ENCODE data around the gene TEX30. TPM values are rescaled to one million over a fixed set of nuclear protein-coding genes. Genes with fewer than 3 reads are reported as not detected.
"Not testable (repeated sequence)": the region's sequence is repeated elsewhere in the genome, so short reads cannot be mapped to it uniquely, and the experiment has no call there.

Gene TEX30
- total RNA-seq, 1 donor from 2014 or later = 11.1 TPM

DNA sequence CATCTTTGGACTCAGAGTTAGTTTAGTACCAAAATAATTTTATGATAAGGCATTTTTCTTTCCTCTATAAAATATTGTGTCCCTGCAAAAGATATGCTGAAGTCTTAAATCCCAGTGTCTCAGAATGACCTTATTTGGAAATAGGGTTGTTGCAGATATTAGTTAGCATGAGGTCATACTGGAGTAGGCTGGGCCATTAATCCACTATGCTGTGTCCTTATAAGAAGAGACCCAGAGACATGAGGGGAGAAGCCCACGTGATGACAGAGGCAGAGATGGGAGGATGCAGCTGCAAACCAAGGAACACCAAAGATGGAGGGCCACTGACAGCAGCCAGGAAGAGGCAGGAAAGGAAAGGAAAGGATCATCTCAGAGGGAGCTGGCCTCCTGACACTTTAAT, 18.8 kb upstream of the TEX30 start:
- Mint-ChIP-seq H3K4me3 (ENCODE audit: unreplicated experiment) (no peak overlapping the region), H3K36me3 (ENCODE audit: low read depth) (peaks cover 17% of the 10 kb centered on the region), H3K9me3 (ENCODE audit: low read depth) (no peaks in the 10 kb centered on the region), H3K27ac (ENCODE audit: unreplicated experiment) (no peak overlapping the region), H3K4me1 (ENCODE audit: low read depth) (peaks cover 13% of the 10 kb centered on the region), H3K27me3 (ENCODE audit: low read depth) (no peaks in the 10 kb centered on the region)
- DNase-seq (ENCODE audit: low spot score) = no peak
- TF ChIP-seq, protein P1, sequence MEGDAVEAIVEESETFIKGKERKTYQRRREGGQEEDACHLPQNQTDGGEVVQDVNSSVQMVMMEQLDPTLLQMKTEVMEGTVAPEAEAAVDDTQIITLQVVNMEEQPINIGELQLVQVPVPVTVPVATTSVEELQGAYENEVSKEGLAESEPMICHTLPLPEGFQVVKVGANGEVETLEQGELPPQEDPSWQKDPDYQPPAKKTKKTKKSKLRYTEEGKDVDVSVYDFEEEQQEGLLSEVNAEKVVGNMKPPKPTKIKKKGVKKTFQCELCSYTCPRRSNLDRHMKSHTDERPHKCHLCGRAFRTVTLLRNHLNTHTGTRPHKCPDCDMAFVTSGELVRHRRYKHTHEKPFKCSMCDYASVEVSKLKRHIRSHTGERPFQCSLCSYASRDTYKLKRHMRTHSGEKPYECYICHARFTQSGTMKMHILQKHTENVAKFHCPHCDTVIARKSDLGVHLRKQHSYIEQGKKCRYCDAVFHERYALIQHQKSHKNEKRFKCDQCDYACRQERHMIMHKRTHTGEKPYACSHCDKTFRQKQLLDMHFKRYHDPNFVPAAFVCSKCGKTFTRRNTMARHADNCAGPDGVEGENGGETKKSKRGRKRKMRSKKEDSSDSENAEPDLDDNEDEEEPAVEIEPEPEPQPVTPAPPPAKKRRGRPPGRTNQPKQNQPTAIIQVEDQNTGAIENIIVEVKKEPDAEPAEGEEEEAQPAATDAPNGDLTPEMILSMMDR (IDR thresholded peaks at IDR 0.05) = no peak

DNA sequence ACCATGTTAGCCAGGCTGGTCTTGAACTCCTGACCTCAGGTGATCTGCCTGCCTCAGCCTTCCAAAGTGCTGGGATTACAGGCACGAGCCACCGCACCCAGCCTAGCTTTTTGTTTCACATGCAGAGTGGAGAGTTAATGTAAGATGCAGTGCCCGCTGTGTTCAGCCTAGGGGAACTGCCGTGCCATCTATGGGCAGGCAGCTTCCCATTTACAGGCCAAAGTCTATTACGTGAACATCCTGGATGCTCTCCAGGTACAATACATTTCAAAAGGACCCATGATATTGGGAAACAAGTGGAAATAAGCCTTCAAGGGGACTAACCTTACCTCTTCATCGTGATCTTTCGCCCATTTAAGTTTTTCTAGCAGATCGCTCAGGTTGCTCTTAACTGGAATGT, 15.1 kb upstream of the TEX30 start:
- no peak for DNase-seq (ENCODE audit: low spot score)
- H3K4me3 Mint-ChIP-seq (ENCODE audit: unreplicated experiment) = no peak overlapping the region
- no peak overlapping the region for H3K27ac Mint-ChIP-seq (ENCODE audit: unreplicated experiment)
- H3K27me3 Mint-ChIP-seq (ENCODE audit: low read depth) = no peaks in the 10 kb centered on the region
- TF ChIP-seq, protein P1 (IDR thresholded peaks at IDR 0.05) = no peak
- H3K36me3 Mint-ChIP-seq (ENCODE audit: low read depth) = peaks cover 27% of the 10 kb centered on the region
- H3K4me1 Mint-ChIP-seq (ENCODE audit: low read depth) = peaks cover 7% of the 10 kb centered on the region
- H3K9me3 Mint-ChIP-seq (ENCODE audit: low read depth) = no peaks in the 10 kb centered on the region

DNA sequence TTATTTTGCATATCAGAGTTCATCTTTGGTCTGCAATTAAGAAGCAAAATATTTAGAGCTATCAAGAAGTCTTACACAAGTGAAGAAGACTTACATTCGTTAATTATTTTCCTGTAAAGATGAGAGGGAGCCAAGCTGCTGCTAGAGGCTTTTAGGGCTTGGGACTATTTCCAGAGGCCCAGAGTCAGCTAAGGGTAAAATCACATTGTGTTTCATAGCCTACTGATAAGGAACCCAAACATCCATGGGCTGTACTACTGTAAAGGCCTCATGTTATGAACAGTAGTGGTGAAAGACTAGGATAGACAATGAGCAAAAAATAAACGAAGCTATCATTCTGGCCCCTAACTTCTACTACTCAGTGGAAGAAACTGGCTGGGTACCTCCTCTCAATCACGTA, 10.9 kb upstream of the TEX30 start:
- H3K4me3 Mint-ChIP-seq (ENCODE audit: unreplicated experiment) = no peak overlapping the region
- no peak overlapping the region for H3K27ac Mint-ChIP-seq (ENCODE audit: unreplicated experiment)
- no peak for DNase-seq (ENCODE audit: low spot score)
- H3K36me3 Mint-ChIP-seq (ENCODE audit: low read depth) = peaks cover 28% of the 10 kb centered on the region
- peaks cover 7% of the 10 kb centered on the region for H3K4me1 Mint-ChIP-seq (ENCODE audit: low read depth)
- TF ChIP-seq, protein P1 (IDR thresholded peaks at IDR 0.05) = no peak
- no peaks in the 10 kb centered on the region for H3K9me3 Mint-ChIP-seq (ENCODE audit: low read depth)
- no peaks in the 10 kb centered on the region for H3K27me3 Mint-ChIP-seq (ENCODE audit: low read depth)

DNA sequence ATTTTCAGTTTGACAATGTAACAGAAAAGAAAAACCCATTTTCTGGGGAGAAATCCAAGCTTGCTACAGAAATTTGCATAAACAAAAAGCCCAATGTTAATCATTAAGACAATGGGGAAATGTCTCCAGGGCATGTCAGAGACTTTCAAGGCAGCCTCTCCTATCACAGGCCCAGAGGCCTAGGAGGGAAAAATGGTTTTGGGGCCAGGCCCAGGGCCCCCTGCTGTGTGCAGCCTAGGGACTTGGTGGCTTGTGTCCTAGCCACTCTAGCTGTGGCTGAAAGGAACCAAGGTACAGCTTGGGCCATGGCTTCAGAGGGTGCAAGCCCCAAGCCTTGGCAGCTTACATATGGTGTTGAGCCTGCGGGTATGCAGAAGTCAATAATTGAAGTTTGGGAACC, 8.0 kb upstream of the TEX30 start:
- TF ChIP-seq, protein P1 (IDR thresholded peaks at IDR 0.05) = no peak
- H3K4me1 Mint-ChIP-seq (ENCODE audit: low read depth) = no peaks in the 10 kb centered on the region
- no peaks in the 10 kb centered on the region for H3K27me3 Mint-ChIP-seq (ENCODE audit: low read depth)
- H3K4me3 Mint-ChIP-seq (ENCODE audit: unreplicated experiment) = no peak overlapping the region
- H3K27ac Mint-ChIP-seq (ENCODE audit: unreplicated experiment) = no peak overlapping the region
- H3K9me3 Mint-ChIP-seq (ENCODE audit: low read depth) = no peaks in the 10 kb centered on the region
- no peak for DNase-seq (ENCODE audit: low spot score)
- peaks cover 20% of the 10 kb centered on the region for H3K36me3 Mint-ChIP-seq (ENCODE audit: low read depth)

DNA sequence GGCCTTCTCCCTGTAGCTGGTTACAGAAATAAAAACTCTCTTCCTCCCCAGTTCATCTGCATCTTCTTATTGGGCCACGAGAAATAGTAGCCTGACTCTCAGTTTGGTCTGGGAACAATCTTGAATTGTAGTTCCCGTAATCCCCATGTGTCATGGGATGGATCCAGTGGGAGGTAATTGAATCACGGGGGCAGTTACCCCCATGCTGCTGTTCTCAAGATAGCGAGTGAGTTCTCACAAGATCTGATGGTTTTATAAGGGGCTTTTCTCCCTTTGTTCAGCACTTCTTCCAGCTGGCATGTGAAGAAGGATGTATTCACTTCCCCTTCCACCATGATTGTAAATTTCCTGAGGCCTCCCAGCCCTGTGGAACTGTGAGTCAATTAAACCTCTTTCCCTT, 7.1 kb upstream of the TEX30 start:
- not testable (repeated sequence) for H3K4me3 Mint-ChIP-seq (ENCODE audit: unreplicated experiment); H3K4me1 Mint-ChIP-seq (ENCODE audit: low read depth); H3K27ac Mint-ChIP-seq (ENCODE audit: unreplicated experiment); H3K27me3 Mint-ChIP-seq (ENCODE audit: low read depth); DNase-seq (ENCODE audit: low spot score); H3K9me3 Mint-ChIP-seq (ENCODE audit: low read depth)
- H3K36me3 Mint-ChIP-seq (ENCODE audit: low read depth) = peaks cover 16% of the 10 kb centered on the region

DNA sequence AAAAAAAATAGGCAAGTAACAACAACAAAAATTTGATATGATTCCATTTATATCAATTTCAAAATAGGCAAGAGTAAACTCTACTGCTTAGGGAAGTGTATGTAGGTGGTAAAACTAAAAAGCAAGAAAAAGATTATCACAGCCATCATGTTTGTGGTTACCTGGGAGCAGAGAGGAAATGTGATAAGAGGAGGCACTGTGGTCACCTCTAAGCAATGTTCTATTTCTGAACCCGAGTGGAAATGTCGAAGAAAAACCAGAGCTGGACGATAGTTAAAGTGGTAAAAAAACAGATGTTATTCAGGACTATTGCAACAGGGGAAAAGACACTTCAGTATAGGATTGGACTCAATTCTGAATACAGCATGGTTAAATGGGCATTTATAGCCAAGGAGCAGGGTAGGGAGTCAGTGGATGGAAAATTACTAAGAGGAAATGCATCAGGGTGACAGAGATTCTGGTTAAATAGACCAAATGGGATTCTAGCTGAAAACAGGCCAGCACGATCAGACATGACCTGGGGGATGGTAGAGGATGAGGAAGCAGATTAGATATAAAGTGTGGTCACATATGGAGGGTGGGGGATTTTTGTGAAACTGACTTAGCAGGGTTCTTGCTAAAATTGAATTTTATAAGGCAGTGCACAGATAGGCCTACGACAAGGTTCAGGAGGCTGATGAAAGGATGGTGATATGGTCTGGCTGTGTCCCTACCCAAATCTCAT, 6.0 kb upstream of the TEX30 start:
- H3K4me3 Mint-ChIP-seq (ENCODE audit: unreplicated experiment) = no peak overlapping the region
- no peaks in the 10 kb centered on the region for H3K27me3 Mint-ChIP-seq (ENCODE audit: low read depth)
- TF ChIP-seq, protein P1 (IDR thresholded peaks at IDR 0.05) = no peak
- no peak for DNase-seq (ENCODE audit: low spot score)
- peaks cover 1% of the 10 kb centered on the region for H3K4me1 Mint-ChIP-seq (ENCODE audit: low read depth)
- peaks cover 13% of the 10 kb centered on the region for H3K36me3 Mint-ChIP-seq (ENCODE audit: low read depth)
- no peaks in the 10 kb centered on the region for H3K9me3 Mint-ChIP-seq (ENCODE audit: low read depth)
- H3K27ac Mint-ChIP-seq (ENCODE audit: unreplicated experiment) = no peak overlapping the region
